Immature natural killer cell (primary cell): ENCODE measurements around the gene ST14. TPM values are rescaled to one million over a fixed set of nuclear protein-coding genes. Genes with fewer than 3 reads are reported as not detected.
"Not testable (repeated sequence)": the region's sequence is repeated elsewhere in the genome, so short reads cannot be mapped to it uniquely, and the experiment has no call there.

ENCODE experiments used
- DNase-seq, 3 donors: peaks; one replicate each; pipeline ENCODE4 v3.0.0; 2022; ENCODE audit warnings: mixed read lengths in 1 of 3
- H3K27ac Mint-ChIP-seq, 6 donors: one replicate each; pipeline ENCODE4 v1.8.0; 2020; ENCODE audit warnings: mixed read lengths in 6 of 6, mild to moderate bottlenecking in 5 of 6, inconsistent platforms in 4 of 6, moderate library complexity in 3 of 6
- H3K27me3 Mint-ChIP-seq, 3 donors: one replicate each; pipeline ENCODE4 v1.8.0; 2020 to 2021; ENCODE audit warnings: low read depth in 3 of 3, mild to moderate bottlenecking in 3 of 3, mixed read lengths in 3 of 3, moderate library complexity in 3 of 3, inconsistent platforms in 1 of 3
- H3K36me3 Mint-ChIP-seq, 3 donors: one replicate each; pipeline ENCODE4 v1.8.0; 2020; ENCODE audit warnings: mixed read lengths in 3 of 3, inconsistent platforms in 2 of 3, mild to moderate bottlenecking in 2 of 3
- H3K4me1 Mint-ChIP-seq, 2 donors: one replicate each; pipeline ENCODE4 v1.8.0; 2020; ENCODE audit warnings: inconsistent platforms in 2 of 2, mild to moderate bottlenecking in 2 of 2, mixed read lengths in 2 of 2, moderate library complexity in 1 of 2
- H3K4me3 Mint-ChIP-seq, 5 donors: one replicate each; pipeline ENCODE4 v1.8.0; 2020; ENCODE audit warnings: mild to moderate bottlenecking in 5 of 5, mixed read lengths in 5 of 5, inconsistent platforms in 3 of 5, moderate library complexity in 3 of 5
- H3K9me3 Mint-ChIP-seq, 6 donors: one replicate each; pipeline ENCODE4 v1.8.0; 2020; ENCODE audit warnings: mild to moderate bottlenecking in 6 of 6, mixed read lengths in 6 of 6, inconsistent platforms in 4 of 6, moderate library complexity in 3 of 6
- polyA plus RNA-seq, 3 donors: library from polyadenylated mRNA; unstranded; fragments of 300-500 nt; fragmentation: Illumina TruSeq; gene quantifications; one replicate each; pipeline ENCODE4 v1.2.3, GENCODE V29; 2021

The ST14 gene
- polyA plus RNA-seq, 3 donors from 2014 or later: 0.54 to 3.6 (median 2.8) TPM

DNA sequence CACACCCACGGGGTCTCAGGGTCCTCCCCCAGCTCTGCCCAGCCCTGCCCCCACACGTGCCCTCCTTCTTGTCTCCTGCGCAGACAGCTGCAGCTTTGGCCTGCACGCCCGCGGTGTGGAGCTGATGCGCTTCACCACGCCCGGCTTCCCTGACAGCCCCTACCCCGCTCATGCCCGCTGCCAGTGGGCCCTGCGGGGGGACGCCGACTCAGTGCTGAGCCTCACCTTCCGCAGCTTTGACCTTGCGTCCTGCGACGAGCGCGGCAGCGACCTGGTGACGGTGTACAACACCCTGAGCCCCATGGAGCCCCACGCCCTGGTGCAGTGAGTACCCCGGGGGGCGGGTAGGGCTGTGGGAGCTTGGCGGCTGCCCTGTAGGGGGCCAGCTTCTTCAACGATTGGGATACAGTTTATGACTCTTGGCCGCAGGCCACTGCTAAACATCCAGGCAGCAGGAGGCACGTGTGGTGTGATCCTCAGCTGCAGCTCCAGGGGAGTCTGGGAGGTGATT lies 30.8 kb downstream of the ST14 start:
- Mint-ChIP-seq H3K4me1 (no peaks in the 10 kb centered on the region), H3K27ac (no peak overlapping the region), H3K9me3 (no peaks in the 10 kb centered on the region)

DNA sequence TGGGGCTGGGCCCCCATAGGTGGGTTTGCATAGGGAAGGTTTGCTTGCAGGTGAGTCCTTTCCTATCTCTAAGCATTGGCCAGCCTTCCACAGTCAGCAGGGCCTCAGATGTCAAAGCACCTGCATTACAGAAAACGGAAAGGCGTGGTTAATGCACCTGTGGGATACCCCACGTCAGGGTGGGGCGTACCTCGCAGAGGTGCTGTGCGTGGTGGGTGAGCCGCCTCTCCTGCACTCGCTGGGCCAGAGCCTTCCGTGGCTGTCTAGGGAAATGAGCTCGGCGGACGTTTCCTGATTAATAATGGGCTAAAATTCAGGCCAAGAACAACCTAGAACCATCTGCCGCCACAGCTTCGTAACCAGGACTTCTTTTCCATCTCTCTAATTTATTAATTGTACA lies 32.3 kb downstream of the ST14 start:
- Mint-ChIP-seq H3K4me3 (no peak overlapping the region), H3K27me3 (no peaks in the 10 kb centered on the region), H3K9me3 (no peaks in the 10 kb centered on the region), H3K4me1 (no peaks in the 10 kb centered on the region), H3K36me3 (no peaks in the 10 kb centered on the region), H3K27ac (no peak overlapping the region)
- DNase-seq: no peak

More for the DNA sequence above, 30.8 kb downstream of the ST14 start:
- Mint-ChIP-seq H3K36me3 (no peaks in the 10 kb centered on the region), H3K27me3 (no peaks in the 10 kb centered on the region), H3K4me3 (no peak overlapping the region)
- DNase-seq: no peak

DNA sequence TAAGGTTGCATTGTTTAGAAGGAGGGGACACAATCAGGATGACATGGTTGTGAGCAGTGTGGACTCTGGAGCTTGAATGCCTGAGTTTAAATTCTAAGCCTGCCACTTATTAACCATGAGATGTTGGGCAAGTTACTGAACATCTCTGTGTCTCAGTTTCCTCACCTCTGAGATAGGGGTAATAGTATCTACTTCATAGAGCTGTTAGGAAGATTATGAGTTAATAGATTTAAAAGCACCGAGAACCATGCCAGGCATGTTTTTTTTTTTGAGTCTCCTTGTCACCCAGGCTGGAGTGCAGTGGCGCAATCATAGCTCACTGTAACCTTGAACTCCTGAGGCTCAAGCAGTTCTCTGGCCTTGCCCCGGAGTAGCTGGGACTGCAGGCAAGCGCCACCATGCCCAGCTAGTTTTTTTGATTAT lies 33.3 kb downstream of the ST14 start:
- Mint-ChIP-seq H3K27me3 (no peaks in the 10 kb centered on the region), H3K9me3 (no peaks in the 10 kb centered on the region), H3K27ac (no peak overlapping the region), H3K36me3 (no peaks in the 10 kb centered on the region), H3K4me1 (no peaks in the 10 kb centered on the region), H3K4me3 (no peak overlapping the region)
- no peak for DNase-seq

DNA sequence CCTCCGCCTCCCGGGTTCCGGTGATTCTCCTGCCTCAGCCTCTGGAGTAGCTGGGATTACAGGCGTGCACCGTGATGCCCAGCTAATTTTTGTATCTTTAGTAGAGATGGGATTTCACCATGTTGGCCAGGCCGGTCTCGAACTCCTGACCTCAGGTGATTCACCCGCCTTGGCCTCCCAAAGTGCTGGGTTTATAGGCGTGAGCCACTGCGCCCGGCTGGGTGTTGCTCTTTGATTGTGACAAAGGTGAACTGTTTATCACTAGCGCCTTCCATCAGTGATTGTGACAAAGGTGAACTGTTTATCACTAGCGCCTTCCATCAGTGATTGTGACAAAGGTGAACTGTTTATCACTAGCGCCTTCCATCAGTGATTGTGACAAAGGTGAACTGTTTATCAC lies 34.0 kb downstream of the ST14 start:
- not testable (repeated sequence) for H3K27me3 Mint-ChIP-seq, H3K9me3 Mint-ChIP-seq, H3K4me3 Mint-ChIP-seq, DNase-seq, H3K27ac Mint-ChIP-seq, H3K4me1 Mint-ChIP-seq, H3K36me3 Mint-ChIP-seq

DNA sequence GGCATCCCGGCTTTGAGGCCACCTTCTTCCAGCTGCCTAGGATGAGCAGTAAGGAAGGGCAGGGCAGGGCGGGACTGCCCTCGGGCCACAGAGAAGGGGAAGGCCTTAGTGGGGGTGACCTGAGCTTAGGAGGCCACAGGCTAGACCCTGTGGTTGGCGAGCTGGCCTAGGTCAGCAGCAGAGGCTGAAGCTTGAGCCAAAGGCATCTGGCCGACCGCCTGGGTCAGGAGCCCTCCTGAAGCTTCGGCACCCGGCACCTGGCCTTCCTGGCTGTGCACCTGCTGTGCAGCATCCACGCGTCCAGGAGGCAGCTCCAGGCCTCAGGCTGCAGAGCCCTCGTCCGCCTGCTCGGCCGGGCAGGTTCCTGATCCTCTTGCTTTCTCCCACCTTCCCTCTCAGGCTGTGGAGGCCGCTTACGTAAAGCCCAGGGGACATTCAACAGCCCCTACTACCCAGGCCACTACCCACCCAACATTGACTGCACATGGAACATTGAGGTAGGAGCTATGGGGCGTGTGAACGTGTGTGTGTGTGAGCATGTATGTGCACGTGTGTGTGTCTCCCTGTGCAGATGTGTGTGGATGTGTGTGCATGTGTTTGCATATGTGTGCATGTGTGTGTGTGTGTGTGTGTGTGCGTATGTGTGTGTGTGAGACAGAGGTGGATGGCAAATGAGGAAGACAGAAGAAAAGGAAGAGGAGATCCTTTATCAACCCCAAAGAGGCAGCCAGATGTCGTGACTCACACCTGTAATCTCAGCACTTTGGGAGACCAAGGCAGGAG lies 34.9 kb downstream of the ST14 start:
- Mint-ChIP-seq H3K36me3 (no peaks in the 10 kb centered on the region), H3K4me1 (no peaks in the 10 kb centered on the region), H3K9me3 (no peaks in the 10 kb centered on the region), H3K4me3 (no peak overlapping the region), H3K27me3 (no peaks in the 10 kb centered on the region), H3K27ac (no peak overlapping the region)
- no peak for DNase-seq

DNA sequence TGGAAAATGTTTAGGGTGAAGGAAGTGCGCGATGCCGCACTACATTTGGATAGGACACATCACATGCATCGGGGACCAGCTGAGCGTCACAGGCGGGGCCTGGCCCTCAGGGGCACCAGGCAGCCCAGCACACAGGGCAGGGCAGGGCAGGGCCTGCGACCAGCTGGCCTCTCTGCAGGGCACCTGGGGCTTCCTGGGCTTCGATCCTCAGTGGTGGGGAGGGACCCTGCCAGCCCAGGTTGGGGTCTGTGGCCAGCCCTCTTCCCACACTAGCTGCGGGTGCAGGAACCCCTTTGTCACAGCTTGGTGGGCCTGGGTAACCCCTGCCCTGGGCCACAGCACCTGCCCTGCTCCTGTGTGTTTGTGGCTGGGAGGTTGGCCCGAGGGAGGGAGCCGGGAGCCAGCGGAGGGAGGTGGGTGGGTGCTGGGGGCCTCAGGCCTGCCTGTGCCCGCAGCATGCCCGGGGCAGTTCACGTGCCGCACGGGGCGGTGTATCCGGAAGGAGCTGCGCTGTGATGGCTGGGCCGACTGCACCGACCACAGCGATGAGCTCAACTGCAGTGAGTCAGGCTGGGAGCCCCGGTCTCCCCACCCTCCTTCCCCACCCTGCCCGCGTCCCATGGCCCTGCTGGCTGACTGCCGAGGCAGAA lies 37.9 kb downstream of the ST14 start:
- H3K36me3 Mint-ChIP-seq: no peaks in the 10 kb centered on the region
- no peak for DNase-seq
- H3K4me1 Mint-ChIP-seq: no peaks in the 10 kb centered on the region
- no peak overlapping the region for H3K4me3 Mint-ChIP-seq
- H3K27me3 Mint-ChIP-seq: no peaks in the 10 kb centered on the region
- no peaks in the 10 kb centered on the region for H3K9me3 Mint-ChIP-seq
- no peak overlapping the region for H3K27ac Mint-ChIP-seq

DNA sequence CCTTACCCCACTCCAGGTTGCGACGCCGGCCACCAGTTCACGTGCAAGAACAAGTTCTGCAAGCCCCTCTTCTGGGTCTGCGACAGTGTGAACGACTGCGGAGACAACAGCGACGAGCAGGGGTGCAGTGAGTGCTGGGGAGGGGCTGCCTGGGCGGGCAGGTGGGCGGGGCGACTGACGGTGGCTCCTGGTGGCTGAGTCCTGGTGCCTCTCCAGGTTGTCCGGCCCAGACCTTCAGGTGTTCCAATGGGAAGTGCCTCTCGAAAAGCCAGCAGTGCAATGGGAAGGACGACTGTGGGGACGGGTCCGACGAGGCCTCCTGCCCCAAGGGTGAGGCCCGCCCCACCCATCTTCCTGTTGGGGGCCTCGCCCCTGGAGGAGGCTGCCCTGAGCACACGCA lies 38.7 kb downstream of the ST14 start:
- H3K27me3 Mint-ChIP-seq: no peaks in the 10 kb centered on the region
- no peak overlapping the region for H3K27ac Mint-ChIP-seq
- H3K4me1 Mint-ChIP-seq: no peaks in the 10 kb centered on the region
- H3K36me3 Mint-ChIP-seq: no peaks in the 10 kb centered on the region
- H3K4me3 Mint-ChIP-seq: no peak overlapping the region
- DNase-seq: no peak
- no peaks in the 10 kb centered on the region for H3K9me3 Mint-ChIP-seq

DNA sequence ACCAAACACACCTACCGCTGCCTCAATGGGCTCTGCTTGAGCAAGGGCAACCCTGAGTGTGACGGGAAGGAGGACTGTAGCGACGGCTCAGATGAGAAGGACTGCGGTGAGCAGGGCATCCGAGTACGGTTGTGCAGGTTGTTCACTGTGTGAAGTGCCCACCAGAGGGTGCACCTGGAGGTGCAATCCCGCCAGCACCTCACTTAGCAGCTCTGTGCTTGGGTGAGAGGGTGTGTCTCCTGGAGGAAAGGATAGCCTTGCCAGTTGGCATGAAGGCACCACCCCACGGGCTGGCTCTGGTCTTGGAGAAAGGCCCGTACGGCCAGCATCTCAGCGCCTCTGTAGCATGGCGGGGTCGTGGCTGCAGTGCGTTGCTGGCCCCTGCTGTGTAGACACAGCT lies 39.4 kb downstream of the ST14 start:
- Mint-ChIP-seq H3K4me1 (no peaks in the 10 kb centered on the region), H3K9me3 (no peaks in the 10 kb centered on the region), H3K4me3 (no peak overlapping the region), H3K27me3 (no peaks in the 10 kb centered on the region), H3K36me3 (no peaks in the 10 kb centered on the region), H3K27ac (no peak overlapping the region)
- no peak for DNase-seq

DNA sequence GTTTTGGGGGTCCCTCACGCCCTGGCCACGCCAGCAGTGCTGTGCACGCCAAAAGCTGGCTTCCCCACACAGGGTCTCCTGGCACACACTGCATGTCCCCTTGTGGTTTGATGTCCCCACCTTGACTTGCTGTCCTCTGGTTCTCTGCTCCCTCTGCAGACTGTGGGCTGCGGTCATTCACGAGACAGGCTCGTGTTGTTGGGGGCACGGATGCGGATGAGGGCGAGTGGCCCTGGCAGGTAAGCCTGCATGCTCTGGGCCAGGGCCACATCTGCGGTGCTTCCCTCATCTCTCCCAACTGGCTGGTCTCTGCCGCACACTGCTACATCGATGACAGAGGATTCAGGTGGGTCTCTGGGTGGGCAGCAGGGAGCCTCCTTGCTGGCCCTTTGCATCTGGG lies 40.2 kb downstream of the ST14 start:
- Mint-ChIP-seq H3K36me3 (no peaks in the 10 kb centered on the region), H3K4me1 (no peaks in the 10 kb centered on the region), H3K27me3 (peaks cover 0 to 2% (median 0%) of the 10 kb centered on the region in 3 donors), H3K9me3 (no peaks in the 10 kb centered on the region), H3K4me3 (no peak overlapping the region), H3K27ac (no peak overlapping the region)
- DNase-seq: no peak

DNA sequence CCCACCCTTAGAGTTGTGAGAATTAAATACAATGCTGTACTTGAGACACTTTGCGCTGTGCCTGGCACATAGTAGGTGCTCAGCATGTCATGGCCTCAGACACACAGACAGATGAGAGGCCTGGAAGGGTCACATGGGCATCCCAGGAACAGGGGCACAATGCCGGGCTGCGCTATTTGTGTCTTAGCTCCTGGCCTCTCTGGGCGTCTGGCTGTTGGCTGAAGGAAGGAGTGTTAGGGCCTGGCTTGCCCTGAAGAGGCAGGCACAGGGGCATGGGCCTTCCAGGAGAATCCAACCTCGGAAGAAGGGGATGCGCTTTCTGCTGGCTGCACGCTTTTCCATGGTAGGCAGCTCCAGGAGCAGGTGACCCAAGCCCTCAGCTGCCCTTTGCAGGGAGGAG lies 41.4 kb downstream of the ST14 start:
- Mint-ChIP-seq H3K4me3 (no peak overlapping the region), H3K27ac (no peak overlapping the region), H3K27me3 (peaks cover 0 to 5% (median 3%) of the 10 kb centered on the region in 3 donors), H3K9me3 (no peaks in the 10 kb centered on the region), H3K36me3 (no peaks in the 10 kb centered on the region), H3K4me1 (no peaks in the 10 kb centered on the region)
- no peak for DNase-seq

DNA sequence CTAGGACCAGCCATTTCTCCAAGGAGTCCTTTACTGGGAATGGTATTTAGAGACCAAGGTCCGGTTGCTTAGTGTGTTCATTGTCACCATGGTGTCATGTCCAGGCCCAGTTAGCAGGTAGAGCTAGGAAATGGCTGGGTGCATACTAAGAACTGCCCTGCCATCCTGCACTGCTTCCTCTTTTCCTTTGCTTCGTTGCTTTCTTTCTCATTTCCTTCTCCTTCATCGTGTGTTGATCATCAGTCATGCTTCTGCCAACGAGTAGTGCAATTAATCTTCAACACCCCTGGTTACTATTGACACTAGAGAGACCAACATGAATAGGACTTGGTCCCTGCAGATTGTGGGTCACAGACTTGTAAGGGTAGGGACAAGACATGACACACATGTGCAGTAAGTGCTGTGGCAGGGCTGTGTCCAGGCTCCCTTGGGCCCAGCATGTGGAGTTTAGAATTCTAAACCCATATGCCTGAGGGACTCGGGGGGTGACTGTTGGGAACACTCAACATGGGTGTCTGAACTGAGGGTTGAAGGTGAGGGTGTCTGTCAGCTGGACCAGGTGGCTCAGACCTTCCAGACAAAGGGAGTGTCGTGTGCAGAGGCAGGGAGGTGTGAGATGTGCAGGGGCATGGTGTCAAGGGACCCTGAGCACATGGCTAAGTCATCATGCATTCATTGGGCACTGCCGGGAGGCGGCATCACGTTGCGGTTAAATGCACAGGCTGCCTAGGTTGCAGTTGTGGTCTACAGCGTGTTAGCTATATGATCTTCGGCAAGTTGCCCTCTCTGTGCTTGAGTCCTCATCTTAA lies 42.6 kb downstream of the ST14 start:
- Mint-ChIP-seq H3K4me1 (no peaks in the 10 kb centered on the region), H3K36me3 (no peaks in the 10 kb centered on the region), H3K4me3 (no peak overlapping the region), H3K27me3 (peaks cover 0 to 6% (median 5%) of the 10 kb centered on the region in 3 donors), H3K27ac (peak overlapping the region in 1 of 6 donors; percentile 6), H3K9me3 (no peaks in the 10 kb centered on the region)
- DNase-seq: no peak

DNA sequence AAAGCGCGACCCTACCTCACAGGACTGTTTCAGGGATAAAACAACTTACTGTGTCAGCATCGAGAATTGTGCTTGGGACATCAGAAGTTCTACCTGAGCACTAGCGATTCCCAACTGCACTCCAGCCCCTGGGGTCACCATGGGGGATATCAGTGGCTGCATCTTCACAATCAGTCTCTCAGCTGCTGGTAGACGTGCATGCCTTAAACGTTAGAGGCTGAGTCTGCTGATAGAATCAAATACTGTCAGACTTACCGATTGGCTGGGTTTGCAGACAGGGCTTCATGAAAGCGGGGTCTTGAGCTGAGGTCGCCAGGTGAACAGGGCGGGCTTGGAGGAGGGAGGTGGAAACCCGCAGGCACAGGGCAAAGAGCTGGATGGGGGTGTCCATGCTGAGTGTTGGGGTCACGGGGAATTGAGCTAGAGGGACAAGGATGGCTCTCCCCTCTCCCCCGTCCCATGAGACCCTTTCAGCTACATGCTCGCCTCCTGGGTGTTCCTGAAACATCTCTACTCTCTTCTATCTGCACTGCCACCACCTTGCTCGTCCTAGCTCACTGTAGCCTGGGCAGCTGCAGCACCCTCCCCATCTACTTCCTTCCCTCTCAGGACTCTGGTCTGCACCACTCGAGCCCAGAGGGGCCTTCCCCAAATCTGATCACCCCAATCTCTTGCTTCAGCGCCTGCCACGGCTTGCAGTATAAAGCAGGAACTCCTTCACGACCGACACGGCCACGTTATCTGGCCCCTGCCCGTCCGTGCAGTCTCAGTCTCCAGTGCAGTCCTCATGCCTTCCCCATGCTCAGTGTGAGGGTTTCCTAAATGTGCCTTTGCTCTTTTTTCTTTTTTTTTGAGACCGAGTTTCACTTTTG lies 43.5 kb downstream of the ST14 start:
- Mint-ChIP-seq H3K4me3 (peak overlapping the region in 1 of 5 donors; percentile 53), H3K9me3 (no peaks in the 10 kb centered on the region), H3K36me3 (no peaks in the 10 kb centered on the region), H3K27ac (no peak overlapping the region), H3K27me3 (peaks cover 0 to 6% (median 5%) of the 10 kb centered on the region in 3 donors), H3K4me1 (no peaks in the 10 kb centered on the region)
- no peak for DNase-seq
